ENCODE data around the gene NEIL1.

NEIL1 gene

GRCh38 chr15:75389791-75390382 lies 43.0 kb downstream of the NEIL1 start:
- TF ChIP-seq, protein P1, sequence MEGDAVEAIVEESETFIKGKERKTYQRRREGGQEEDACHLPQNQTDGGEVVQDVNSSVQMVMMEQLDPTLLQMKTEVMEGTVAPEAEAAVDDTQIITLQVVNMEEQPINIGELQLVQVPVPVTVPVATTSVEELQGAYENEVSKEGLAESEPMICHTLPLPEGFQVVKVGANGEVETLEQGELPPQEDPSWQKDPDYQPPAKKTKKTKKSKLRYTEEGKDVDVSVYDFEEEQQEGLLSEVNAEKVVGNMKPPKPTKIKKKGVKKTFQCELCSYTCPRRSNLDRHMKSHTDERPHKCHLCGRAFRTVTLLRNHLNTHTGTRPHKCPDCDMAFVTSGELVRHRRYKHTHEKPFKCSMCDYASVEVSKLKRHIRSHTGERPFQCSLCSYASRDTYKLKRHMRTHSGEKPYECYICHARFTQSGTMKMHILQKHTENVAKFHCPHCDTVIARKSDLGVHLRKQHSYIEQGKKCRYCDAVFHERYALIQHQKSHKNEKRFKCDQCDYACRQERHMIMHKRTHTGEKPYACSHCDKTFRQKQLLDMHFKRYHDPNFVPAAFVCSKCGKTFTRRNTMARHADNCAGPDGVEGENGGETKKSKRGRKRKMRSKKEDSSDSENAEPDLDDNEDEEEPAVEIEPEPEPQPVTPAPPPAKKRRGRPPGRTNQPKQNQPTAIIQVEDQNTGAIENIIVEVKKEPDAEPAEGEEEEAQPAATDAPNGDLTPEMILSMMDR (IDR thresholded peaks at IDR 0.05): no peak

DNA sequence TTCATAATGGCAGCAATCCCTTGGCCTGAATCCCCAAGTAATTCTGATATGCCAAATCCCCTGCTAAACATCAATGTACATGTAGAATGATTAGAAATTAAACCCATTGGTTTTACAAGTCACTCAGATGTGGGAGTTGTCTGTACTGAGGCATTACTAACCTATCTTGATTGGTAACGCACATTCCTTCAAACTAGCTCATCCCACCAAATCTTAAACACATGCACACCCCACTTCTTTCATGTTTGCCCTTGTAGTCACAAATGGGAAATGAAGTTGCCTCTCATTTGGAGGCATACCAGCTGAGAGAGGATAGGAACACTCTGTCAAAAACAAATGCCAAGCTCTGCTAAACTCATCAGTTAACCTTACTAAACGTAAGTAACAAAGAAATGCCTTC lies 50.7 kb downstream of the NEIL1 start:
- TF ChIP-seq, protein P1 (IDR thresholded peaks at IDR 0.05): no peak

DNA sequence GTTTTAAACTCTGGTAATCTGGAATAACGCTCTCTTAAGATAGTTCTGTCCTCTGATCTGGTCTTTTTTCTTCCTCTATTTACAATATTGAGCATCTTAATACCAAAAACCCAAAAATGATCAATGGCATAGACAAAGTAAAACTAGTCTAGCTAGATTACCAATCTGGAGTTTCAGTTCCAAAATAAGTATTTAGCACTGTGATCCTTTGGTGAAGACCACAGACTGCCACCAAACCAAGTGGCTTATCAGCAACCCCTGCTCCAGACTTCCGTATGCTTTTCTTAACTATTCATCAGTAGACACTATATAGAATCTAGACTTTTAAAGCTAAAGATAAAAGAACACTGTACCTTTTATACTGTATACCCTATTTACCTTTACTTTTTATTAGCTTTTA lies 57.1 kb downstream of the NEIL1 start:
- TF ChIP-seq, protein P1 (IDR thresholded peaks at IDR 0.05): no peak

Data from LNCAP (cell line).